ENCODE measurements around the gene NPL.

Gene NPL, protein sequence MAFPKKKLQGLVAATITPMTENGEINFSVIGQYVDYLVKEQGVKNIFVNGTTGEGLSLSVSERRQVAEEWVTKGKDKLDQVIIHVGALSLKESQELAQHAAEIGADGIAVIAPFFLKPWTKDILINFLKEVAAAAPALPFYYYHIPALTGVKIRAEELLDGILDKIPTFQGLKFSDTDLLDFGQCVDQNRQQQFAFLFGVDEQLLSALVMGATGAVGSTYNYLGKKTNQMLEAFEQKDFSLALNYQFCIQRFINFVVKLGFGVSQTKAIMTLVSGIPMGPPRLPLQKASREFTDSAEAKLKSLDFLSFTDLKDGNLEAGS

DNA sequence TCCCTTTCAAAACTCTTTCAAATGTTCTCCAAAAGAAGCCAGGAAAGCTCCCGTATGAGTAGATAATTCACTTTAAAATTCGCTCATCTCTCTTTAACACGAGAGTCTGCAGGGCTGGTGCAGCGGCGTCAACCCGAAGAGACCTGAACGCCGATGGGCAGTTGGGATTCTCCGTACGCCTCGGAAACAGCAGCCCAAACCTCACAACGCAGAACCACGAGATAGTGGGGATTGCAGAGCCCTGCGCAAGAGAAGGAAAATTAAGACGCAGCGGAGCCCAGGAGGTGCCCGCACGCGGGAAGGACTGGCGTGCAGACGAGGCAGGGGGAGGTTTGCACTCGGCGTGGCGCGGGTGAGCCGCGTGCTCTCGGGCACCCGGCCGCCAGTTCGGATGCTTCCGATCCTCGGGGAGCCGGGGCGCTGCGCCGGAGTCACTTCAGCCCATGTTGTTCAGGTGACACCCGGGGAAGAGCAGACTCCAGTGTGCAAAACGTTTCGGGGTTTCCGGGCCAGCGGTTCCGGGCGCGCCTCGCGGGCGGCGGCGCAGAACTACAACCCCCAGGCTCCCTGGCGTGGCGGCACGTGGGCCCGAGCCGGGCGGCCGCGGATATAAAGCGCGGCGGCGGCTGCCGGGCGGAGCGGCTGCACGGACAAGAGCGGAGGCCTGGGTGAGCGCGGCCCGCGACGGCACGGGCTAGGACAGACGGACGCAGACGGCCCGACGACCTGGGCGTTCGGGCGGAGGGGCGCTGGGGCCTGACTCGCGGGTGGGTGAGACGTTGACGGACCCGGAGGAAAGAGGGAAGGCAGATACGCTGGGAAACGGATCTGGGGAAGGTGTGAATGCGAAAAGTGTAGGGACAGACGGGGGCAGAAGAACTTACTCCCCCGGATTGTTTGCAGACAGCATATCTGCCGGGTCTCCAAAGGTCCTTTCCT lies at the start of gene NPL:
Gene NPL, plus strand, starts transcription at position 636 of the 939 bp plus-strand sequence. CDS start 4,599 bp downstream, outside the sequence.
- peak; percentile 88 for DNase-seq (ENCODE audit: low spot score)

DNA sequence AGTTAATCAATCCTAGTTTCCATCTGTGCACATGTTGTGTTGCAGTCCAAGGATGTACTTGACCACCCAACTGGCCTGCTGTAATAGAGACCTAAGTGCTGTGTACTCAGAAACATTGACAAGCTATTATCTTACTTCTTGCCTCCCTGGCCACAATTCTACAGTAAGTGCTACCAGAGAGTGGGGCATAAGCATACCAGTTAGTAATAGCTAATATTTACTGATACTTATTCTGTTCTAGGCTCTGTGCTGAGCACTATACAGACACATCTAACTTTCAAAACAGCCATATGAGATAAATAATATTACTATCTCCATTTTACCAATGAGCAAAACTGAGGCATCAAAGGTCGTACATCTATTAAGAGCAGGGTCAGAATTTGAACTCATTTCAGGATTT lies 49.5 kb upstream of the NPL start:
- no peak for DNase-seq (ENCODE audit: low spot score)

DNA sequence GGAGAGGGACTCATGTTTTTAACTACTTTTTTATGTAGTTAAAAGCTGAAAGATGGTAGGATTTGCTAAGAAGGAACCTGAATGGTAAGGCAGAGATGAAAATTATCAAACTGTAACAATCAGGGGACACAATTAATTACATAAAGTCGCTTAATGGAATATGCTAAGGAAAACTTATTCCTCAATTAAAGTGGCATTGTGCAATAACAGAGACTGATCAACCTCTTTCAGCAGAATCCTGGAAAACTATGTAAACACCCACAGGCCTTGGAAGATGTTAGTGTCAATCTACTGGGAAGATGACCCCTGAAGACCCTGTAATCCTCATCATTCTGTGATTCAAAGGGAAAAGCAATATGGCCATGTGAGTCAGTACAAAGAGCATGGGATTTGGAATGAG lies 46.8 kb upstream of the NPL start:
- DNase-seq (ENCODE audit: low spot score): no peak

DNA sequence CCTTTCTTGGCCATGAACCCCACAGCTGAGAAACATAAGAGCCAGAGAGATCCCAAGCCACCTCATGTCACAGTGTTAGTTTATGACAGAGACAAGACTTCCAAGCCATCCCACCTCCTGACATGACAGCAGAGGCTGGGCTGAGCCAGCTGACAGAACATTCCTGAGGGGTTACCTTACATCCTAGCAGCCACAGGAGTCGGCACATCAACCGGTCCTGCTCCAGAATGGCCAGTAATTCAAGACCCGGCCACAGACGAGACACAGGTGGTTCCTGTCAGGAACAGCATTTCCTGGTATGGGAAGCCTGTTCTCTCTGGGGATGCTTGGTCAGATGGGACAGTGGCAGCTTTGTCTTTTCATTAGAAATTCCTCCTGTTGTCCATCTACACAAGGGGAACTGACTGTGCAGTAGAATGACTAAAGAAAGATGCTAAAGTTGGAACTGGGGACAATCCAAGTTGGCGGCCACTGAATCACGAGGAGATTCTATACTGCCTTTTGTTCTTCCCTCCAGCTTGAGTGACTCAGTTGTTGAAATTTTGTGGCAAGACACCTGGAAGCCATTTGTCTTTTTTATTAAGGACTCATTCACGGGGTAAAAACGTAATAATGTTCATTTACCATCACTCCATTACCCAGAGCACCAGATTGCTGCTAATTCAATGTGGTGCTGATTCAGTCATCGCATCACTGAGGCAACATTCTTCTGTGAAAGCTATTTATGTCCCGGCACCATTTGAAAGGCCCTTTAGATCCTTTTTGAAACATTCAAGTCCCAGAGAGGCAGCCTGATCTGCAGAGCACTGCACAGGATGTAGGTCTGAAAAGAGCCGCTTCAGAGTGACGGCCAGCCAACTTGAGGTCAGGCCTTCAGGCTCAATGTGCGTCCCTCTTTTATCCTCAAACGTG lies 37.2 kb upstream of the NPL start:
- DNase-seq (ENCODE audit: low spot score): no peak

DNA sequence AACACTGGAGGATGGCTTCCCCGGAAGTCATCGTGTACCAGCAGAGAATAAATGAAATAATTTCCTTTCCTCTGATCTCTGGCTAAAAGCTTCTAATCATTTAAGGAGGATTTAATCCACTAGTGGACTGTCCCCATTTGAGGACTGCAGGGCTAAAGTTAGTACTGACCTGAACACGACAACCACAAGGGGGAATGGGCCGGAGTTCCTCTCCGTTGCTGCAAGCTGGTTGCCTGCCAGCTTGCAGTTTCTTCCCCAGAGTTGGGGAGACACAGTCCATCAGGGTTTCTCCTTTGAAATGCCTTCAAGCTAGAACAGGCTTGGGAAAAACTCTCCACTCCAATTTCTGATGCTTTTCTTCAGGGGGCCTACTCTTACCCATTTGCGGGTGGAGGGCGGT lies 35.5 kb upstream of the NPL start:
- DNase-seq (ENCODE audit: low spot score): no peak

DNA sequence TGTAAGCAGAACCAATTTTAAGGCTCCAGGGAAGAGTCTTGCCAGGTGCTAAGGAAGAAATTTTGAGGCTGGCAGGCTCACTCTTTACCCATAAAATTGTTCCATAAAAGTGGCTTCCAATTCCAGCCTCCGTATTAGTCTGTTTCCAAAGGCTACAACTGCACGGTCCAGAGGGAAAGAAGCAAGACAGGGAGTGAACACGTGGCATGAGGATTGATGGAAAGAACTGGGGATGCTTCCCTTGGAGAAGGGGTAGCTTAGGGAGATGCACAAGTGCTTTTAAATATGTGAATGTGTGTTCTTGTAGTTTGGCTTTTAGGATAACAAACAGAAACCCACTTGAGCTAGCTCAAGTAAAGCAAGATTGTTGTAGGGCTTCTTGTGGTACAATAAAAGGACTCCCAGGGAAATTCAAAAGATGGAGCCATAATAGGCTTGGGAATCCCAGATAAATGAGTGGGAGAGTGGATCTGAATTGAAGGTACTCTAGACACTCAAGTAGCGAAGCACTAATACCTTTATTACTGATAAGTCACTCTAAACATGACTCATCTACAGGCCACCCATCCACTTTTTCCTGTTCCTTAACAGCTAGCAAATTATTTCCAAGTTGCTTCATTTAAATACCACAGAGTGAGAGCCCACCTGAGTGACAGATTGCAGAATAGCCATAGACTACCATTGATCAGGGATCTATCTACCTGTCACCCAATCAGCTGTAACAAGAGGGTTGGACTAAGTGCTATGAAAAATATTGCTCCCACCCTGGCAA lies 34.8 kb upstream of the NPL start:
- no peak for DNase-seq (ENCODE audit: low spot score)

DNA sequence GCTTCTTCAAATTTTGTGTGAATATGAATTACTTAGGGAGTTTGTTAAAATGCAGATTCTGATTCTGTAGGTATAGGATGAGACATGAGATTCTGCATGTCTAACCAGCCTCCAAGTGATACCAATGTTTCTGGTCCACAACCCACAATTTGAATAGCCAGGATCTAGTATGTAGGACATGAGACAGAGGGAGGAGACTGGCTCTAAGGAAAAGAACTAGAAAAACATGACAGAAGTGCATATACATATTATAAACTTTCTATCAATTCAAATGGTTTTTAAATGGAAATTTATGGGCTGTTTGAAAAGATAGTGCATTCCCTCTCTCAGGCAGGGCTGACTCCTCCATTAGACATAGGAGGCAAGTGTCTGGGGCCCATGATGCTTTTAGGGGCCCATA lies 33.9 kb upstream of the NPL start:
- no peak for DNase-seq (ENCODE audit: low spot score)

DNA sequence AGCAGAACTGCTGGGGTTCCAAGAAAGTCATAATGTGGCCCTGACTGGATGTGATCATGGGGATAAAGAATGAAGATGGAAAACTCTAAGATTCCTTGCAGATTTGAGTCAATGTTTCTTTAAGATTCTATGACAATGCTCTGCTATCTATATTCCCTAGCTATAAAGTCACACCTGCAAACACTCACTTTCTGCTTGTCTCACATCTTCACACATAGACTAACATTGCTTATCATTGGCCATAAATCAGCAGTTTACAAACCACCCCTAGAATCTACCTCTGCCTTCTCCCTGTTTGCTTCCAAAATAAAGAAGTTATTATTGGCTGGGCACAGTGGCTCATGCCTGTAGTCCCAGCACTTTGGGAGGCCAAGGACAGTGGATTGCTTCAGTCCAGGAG lies 33.1 kb upstream of the NPL start:
- DNase-seq (ENCODE audit: low spot score): no peak

DNA sequence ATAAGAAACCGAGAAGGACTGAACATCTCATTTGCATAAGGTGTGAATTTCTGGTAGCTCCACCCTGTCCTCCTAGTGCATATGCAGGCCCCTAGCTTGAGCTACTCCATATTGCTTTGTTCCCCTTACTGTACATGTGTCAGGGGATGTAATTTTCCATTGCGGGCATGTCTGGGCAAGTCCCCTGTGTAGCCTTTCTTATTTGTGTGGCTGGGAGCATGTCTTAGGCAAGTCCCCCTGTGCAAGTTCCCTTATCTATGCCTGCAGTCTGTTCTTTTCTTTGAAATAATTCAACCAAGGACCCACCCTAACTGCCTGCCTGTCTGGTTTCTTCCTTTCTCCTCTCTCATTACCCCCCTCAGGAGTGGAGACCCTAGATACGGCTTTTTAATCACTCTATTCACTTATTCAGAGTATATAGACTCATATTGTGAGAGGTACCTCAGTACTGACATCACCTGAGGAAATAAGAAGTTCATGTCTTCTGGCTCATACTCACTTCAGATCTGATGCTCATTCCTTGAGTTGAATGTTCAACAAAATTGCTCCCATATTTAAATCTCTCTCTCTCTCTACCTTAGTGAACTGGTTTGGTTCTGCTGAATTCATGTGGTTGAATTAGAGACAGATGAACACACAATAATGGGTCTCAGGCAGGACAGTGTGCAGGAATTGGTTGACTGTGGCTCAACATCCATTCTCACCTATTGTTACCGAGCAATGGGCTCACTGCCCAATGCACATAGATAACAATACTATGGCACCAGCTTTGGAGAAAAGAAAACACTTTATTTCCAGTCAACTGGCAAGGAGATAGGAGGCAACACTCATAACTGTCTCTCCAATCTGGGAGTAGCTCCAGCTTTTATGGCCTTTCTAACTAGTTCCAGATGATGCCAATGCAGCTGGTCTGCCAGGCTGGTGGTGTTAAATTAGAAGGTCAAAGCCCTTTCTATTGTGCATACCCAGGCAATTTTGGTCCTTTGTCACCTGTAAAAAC lies 27.9 kb upstream of the NPL start:
- DNase-seq (ENCODE audit: low spot score): no peak

DNA sequence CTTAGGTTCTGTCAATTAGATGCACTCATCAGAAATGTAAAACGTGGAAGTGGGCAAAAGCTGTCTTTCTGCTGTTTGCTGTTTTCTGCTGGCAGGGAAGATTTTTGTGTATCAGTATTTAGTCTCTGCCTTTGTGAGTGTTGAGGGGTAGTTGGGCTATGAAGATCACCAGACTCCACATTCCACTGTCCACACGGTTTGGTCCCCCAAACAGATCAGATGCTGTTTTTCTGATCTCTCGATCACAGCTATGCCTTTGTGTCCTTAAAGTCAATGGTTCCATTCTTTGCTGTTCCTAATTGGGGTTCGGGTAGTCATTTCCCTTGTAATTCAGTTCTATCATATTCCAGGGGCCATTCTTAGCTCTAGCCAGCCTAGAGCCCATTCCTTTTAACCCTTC lies 27.0 kb upstream of the NPL start:
- DNase-seq (ENCODE audit: low spot score): no peak

DNA sequence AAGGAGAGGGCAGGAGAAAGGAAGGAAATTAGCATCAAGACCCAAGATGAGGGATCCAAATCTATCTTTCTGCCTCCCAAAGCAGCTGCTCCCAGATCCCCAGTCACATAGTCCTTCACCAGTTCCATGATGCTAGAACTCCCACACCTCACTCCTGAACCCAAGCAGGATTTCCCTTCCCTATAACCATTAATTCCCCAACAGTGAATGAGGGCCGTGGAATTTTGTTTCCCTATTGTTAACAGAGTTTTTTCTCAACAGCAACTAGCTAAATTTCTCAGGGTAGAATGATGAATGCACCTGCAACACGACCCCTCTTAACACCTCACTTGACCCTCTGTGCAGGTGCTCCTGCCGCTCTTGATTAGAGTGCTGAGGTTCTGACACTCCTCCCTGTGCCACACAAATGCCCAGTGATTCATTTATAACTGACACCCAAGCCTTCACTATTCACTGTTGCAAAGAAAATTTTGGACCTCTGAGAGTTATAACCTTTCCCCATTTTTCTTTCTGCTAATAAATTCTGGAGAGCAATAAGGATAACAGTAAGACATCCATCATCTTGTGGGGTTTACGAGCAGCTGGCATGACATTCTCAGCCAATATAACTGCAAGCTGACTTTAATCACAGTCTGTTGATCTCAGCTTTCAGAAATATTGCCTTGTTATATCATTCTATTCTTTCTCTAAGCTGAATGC lies 25.4 kb upstream of the NPL start:
- DNase-seq (ENCODE audit: low spot score): no peak

DNA sequence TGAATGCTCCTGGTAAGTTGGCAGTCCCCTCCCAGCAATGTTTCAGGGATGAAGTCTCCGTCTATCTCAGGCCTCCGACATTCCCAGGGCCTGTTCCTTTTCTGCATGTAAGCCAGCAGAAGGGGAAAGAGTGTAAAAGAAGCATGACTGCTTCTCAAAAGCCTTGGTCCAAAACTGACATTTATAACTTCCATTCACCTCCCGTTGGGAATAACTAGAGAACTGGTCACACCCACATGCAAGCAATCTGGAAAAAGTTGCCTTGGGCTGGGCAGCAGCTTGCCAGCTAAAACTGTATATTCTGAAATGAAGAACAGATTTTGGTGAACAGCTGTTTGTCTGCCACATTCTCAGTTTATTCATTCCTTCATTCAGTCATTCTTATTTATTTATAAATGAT lies 24.2 kb upstream of the NPL start:
- no peak for DNase-seq (ENCODE audit: low spot score)

DNA sequence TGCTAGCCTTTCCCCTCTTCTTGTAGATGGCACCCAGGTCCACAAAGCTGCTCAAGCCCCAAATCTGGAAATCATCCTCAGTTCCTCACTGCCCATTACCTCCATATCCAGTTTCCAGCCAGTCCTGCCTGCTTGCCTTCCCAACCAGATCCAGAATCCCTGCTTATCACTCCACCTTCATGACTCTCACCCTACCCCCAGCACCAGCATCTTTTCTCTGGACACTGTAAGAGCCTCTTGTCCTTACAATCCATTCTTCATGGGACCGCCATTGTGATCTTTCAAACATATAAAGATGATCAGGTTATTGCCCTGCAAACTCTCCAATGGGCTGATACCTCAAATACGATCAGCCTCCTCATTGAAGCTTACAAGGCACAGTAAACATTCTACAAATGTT lies 23.5 kb upstream of the NPL start:
- no peak for DNase-seq (ENCODE audit: low spot score)

DNA sequence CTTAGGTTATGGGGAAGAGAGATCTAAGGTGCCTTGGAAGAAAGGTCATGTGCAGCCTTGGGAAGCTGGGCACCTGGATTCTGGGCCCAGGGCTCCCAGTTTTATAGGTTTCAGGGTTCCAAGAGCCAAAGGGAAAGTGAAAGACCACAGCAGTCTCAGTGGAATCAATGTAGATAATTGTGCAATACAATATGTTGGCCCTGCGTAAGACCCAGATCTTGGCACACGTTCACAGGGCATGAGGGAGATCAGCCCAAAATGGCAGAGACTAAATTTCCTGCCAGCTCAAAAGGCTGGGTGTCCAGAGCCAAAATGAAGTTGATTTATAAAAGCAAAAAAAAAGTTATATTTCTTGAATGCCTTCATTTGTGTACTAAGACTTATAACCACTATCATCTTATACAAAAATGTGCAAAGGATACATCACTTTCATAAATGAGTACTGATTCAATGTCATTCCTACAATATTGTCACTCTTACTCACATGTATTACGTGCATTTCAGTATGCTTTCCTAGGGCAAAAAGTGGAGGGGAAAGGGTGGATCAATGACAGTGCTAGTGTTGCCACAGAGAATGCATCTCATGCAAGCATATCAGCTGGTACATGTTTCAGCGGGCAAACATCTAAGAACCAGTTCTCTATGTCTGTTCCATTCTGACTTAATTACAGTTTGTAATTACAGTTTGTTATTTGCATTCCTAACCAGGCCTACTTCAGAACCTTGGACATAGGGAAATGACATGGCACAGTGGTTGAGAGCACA lies 22.5 kb upstream of the NPL start:
- DNase-seq (ENCODE audit: low spot score): no peak

DNA sequence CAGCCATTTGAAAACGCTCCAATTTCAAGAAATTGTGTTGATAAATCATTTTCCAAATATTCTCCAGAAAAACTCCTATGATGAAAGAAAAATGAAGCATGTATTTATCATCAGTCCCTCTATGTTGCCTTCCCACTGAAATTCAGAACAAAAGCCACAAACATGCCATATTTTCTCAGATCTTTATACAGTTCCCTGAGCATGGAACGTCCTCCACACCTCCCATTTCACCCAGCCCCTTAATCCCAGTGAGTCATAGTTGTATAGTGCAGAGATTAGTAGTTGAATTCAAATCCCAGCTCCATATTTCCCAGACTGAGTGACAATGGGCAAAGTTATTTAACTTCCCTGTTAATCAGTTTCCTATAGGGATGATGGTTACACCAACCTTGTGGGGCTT lies 20.6 kb upstream of the NPL start:
- DNase-seq (ENCODE audit: low spot score): no peak

DNA sequence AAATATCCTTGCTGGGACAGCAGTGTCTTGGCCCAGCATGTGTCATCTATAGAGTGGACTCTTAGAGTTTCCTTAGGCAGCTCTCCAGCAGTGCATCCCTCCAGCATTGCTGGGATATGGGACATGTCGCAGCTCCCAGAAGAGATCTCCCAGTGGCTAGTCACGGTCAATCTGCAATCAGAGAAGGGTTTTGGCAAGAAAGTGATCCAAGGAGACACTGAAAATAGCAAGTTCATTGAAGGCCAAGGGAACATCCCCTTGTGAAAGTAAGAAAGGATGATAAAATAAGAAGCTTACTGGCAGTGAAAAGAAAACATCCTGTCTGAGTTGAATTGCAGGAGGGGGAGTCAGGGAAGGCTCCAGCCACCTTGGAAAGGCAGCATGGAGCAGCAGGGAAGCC lies 19.3 kb upstream of the NPL start:
- DNase-seq (ENCODE audit: low spot score): no peak

DNA sequence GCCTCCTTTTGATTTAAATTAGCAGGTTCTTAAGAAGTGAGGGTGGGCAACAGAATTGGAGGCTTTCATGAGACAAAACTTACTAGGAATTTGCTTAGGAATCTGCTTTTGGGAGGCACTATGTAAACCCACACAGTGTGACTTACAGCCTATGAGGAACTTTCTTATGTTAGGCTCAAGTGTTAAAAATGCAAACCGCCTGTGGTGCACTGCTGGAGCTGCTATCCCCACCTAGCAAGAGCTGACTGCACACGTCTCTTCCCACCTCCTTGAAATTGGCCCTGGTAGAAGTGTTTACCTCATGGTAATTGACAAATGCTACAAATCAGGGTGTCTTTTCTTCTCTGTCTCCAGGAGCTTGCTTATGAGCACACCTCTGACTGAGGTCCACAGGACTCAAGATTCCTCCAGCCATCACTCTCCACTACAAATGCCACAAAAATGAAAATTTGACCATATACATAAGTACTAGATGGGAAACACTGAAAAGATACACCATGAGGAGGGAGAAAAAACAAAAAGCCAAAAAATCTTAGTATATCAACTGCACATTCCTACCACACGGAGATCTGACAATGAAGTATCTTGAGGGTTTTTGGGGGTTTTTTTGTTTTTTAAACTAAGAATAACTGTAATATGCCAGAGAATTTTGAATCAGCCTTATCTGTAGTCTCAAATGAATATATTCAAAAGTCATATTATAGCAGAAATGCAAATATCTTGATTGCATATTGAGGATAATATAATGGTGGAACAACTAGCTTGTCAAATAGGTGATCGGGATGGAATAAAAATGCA lies 18.2 kb upstream of the NPL start:
- DNase-seq (ENCODE audit: low spot score): no peak

DNA sequence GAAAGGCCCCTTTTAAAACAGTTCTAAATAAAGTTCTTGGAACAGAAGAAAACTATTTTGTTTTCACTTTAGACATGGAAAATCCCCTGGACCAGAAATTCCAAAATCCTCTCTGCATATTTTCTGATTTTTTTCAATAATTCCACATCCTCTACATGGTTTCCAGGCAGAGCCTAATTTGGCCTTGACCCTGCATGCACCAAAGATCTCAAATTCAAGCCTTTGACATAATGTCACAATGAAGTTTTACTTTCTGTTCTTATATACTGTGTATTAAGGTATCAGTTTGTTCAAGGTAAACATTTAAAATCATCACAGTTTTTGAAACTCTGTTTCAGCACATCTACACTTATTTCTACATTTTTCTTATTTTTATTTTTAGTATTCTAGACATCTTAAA lies 12.2 kb upstream of the NPL start:
- no peak for DNase-seq (ENCODE audit: low spot score)

Measured in hematopoietic multipotent progenitor cell treated with erythropoietin and hydrocortisone succinate and interleukin-3 and kit ligand, for 17 days (in vitro differentiated cells).